PC-9 (cell line): ENCODE data around the gene CD209.

Experiments
- EZH2 ChIP-seq: fragments of 200-600 bp; sonication (generic); IDR thresholded peaks from 2 replicates; pipeline ENCODE4 v1.8.0; 2017; ENCODE audit warnings: antibody characterized with exemption, low read depth
- TF ChIP-seq, protein P1 (sequence below): fragments of 200-600 bp; sonication (generic); conservative IDR thresholded peaks from 2 replicates; pipeline ENCODE4 v1.6.1; 2017; ENCODE audit warnings: mixed run types, antibody characterized with exemption, mild to moderate bottlenecking, moderate library complexity

DNA sequence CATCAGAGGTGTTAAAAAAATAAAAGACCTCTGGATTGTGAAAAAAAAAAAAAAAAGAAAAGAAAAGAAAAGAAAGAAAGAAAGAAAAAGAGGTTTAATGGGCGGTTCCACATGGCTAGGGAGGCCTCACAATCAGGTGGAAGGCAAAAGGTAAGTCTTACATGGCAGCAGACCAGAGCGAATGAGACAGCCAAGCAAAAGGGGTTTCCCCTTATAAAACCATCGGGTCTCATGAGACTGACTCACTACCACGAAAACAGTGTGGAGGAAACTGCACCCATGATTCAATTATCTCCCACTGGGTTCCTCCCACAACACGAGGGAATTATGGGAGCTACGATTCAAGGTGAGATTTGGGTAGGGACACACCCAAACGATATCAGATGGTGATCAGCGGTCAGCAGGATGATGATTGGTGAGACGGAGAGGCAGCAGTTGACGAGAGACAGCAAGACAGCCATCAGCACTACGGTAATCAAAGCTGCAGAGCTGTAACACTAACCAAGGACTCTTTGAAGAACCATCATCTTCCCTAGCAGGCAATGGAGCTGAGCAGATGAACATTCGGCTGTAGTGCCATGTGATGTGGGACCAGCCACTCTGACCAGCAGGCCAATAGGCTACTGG, 3.9 kb upstream of the CD209 start:
- TF ChIP-seq, protein P1, sequence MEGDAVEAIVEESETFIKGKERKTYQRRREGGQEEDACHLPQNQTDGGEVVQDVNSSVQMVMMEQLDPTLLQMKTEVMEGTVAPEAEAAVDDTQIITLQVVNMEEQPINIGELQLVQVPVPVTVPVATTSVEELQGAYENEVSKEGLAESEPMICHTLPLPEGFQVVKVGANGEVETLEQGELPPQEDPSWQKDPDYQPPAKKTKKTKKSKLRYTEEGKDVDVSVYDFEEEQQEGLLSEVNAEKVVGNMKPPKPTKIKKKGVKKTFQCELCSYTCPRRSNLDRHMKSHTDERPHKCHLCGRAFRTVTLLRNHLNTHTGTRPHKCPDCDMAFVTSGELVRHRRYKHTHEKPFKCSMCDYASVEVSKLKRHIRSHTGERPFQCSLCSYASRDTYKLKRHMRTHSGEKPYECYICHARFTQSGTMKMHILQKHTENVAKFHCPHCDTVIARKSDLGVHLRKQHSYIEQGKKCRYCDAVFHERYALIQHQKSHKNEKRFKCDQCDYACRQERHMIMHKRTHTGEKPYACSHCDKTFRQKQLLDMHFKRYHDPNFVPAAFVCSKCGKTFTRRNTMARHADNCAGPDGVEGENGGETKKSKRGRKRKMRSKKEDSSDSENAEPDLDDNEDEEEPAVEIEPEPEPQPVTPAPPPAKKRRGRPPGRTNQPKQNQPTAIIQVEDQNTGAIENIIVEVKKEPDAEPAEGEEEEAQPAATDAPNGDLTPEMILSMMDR, result no peak
- TF ChIP-seq EZH2, result no peak
